A549 (cell line): ENCODE measurements around the gene MCM3. TPM values are rescaled to one million over a fixed set of nuclear protein-coding genes. Genes with fewer than 3 reads are reported as not detected.

Source experiments
- ATAC-seq, 2 experiments: fragments of 200-7000 bp in 1 of 2; fragments of >200 bp in 1 of 2; cut with Nextera tagmentation in 1 of 2; cut with Tn5 transposase in 1 of 2; 3 replicates each; pipeline versions ENCODE4 v1.8.0 to v1.9.1; 2018 to 2020; ENCODE audit warnings: mild to moderate bottlenecking in 1 of 2, moderate library complexity in 1 of 2
- CTCF ChIA-PET: fragments of 300-600 bp; sonication (Branson Sonifier 250); formaldehyde crosslinking; extraction: SDS; loops from one replicate; lab custom pipeline; 2021; ENCODE audit warnings: antibody characterized with exemption, inconsistent platforms; lab: Yijun Ruan, JAX
- POLR2A ChIA-PET: fragments of 350-600 bp; formaldehyde crosslinking; extraction: SDS; loops from one replicate; lab custom pipeline; 2021; ENCODE audit warnings: antibody characterized with exemption, inconsistent platforms; lab: Yijun Ruan, JAX
- DNase-seq, 2 experiments: peaks; one replicate each; pipeline versions ENCODE4 v3.0.0 to v3.0.0-alpha.2; 2011 to 2016; ENCODE audit warnings: low read depth in 1 of 2, low spot score in 1 of 2
- FAIRE-seq: peaks from 2 replicates; lab custom pipeline; 2011; peaks lifted over from hg19 to GRCh38; lab: Jason Lieb, UNC
- H3K27ac ChIP-seq, 2 experiments: fragments of >200 bp; sonication (Bioruptor Twin); formaldehyde crosslinking; 3 replicates each; pipeline ENCODE4 v1.5.1; 2016 to 2017
- H3K4me1 ChIP-seq: fragments of >200 bp; sonication (Bioruptor Twin); formaldehyde crosslinking; 3 replicates; pipeline ENCODE4 v1.6.1; 2016
- H3K4me2 ChIP-seq: fragments of >200 bp; sonication (Bioruptor Twin); formaldehyde crosslinking; 3 replicates; pipeline ENCODE4 v1.6.1; 2016
- H3K4me3 ChIP-seq: fragments of >200 bp; sonication (Bioruptor Twin); formaldehyde crosslinking; 3 replicates; pipeline ENCODE4 v1.5.1; 2016
- H3K9me3 ChIP-seq: fragments of >200 bp; sonication (Bioruptor Twin); formaldehyde crosslinking; 3 replicates; pipeline ENCODE4 v1.6.1; 2016
- BCL3 ChIP-seq: fragments of >200 bp; sonication (Bioruptor Twin); formaldehyde crosslinking; IDR thresholded peaks from 3 replicates; pipeline ENCODE4 v1.6.1; 2016
- ELK1 ChIP-seq: fragments of 150-350 bp; IDR thresholded peaks from 2 replicates; pipeline ENCODE4 v1.6.1; 2014; ENCODE audit warnings: low read depth, mild to moderate bottlenecking, low read length
- ESRRA ChIP-seq: fragments of 150-350 bp; IDR thresholded peaks from 2 replicates; pipeline ENCODE4 v1.6.1; 2014; ENCODE audit warnings: mild to moderate bottlenecking, low read length, borderline replicate concordance
- HES2 ChIP-seq: fragments of >200 bp; sonication (Bioruptor Twin); formaldehyde crosslinking; IDR thresholded peaks from 2 replicates; pipeline ENCODE4 v1.6.1; 2016
- HOXB13 ChIP-seq: fragments of 250-450 bp; sonication (Bioruptor Pico); IDR thresholded peaks from 2 replicates; pipeline ENCODE4 v1.5.0; 2020; ENCODE audit warnings: low read depth, mild to moderate bottlenecking, moderate library complexity
- HOXB5 ChIP-seq: fragments of 250-450 bp; sonication (Bioruptor Pico); IDR thresholded peaks from 2 replicates; pipeline ENCODE4 v1.5.0; 2020; ENCODE audit warnings: mild to moderate bottlenecking, moderate library complexity
- JUN ChIP-seq, 2 experiments: fragments of >200 bp; sonication (Bioruptor Twin); formaldehyde crosslinking; IDR thresholded peaks; 2 replicates in 1 of 2; 3 replicates in 1 of 2; pipeline ENCODE4 v1.6.1; 2016 to 2017
- MAFK ChIP-seq: fragments of 450-650 bp; IDR thresholded peaks from 2 replicates; pipeline ENCODE4 v1.6.1; 2014; ENCODE audit not compliant: partially characterized antibody
- NFE2L2 ChIP-seq: fragments of 150-350 bp; conservative IDR thresholded peaks from 2 replicates; pipeline ENCODE4 v1.6.1; 2014; ENCODE audit warnings: low read length
- NPAS2 ChIP-seq: fragments of 250-450 bp; sonication (Bioruptor Pico); IDR thresholded peaks from 2 replicates; pipeline ENCODE4 v1.8.0; 2022; ENCODE audit warnings: mild to moderate bottlenecking, moderate library complexity, borderline replicate concordance
- REST ChIP-seq: fragments of 200-600 bp; sonication (generic); IDR thresholded peaks from 2 replicates; pipeline ENCODE4 v1.6.1; 2016; ENCODE audit warnings: antibody characterized with exemption, mild to moderate bottlenecking, moderate library complexity
- TP53 ChIP-seq: fragments of 250-450 bp; sonication (Bioruptor Pico); IDR thresholded peaks from 2 replicates; pipeline ENCODE4 v1.5.0; 2021; ENCODE audit warnings: mild to moderate bottlenecking, moderate library complexity
- WGBS: methylation state at CpG from one replicate; pipeline ENCODE4 v1.1.6; 2017; ENCODE audit errors: missing lambda C conversion rate; 5-methylcytosine and 5-hydroxymethylcytosine counted together
- polyA plus RNA-seq, 4 experiments: library from polyadenylated mRNA; depleted of rRNA in 3 of 4; stranded (reverse); fragments of >200 nt; fragmentation: RNase III in 1 of 4; extraction: RNeasy Plus Mini Kit Qiagen cat#74134 plus additional on column Dnase treatment in 1 of 4; gene quantifications; 2 replicates in 3 of 4; 3 replicates in 1 of 4; pipeline ENCODE4 v1.2.3, GENCODE V29; 2011 to 2017
- TF ChIP-seq, protein P1 (sequence below): fragments of >200 bp; sonication (Bioruptor Twin); formaldehyde crosslinking; IDR thresholded peaks from 3 replicates; pipeline ENCODE4 v1.5.1; 2016
- TF ChIP-seq, protein P2 (sequence below): fragments of 250-450 bp; sonication (Bioruptor Pico); IDR thresholded peaks from 2 replicates; pipeline ENCODE4 v1.5.0; 2021; ENCODE audit warnings: mild to moderate bottlenecking, moderate library complexity, borderline replicate concordance
- TF ChIP-seq, protein P3 (sequence below): IDR thresholded peaks from 2 replicates; pipeline ENCODE4 v1.6.1; 2012

Gene MCM3
- polyA plus RNA-seq, 2 of the 4 experiments (the other 2 are of a cell fraction), result 101 to 111 TPM

DNA sequence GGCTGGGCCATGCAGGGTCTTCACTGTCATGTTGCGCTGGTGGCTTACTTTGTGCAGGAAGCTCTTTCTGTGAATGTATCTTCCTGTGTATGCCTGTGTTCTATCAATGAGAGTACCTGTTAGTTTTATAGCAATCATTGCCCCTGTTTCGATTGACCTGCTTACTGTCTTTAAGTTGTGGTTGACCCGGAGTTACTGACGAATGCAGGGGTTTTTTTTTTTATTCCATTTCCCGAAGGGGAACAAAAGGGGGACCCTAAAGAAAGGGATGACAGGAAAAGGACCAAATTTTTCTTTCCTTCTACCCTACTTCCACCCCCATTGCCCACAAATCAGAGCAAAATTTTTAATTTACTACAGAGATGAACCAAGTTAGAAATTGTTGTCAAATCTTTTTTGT is 40.1 kb downstream of the MCM3 start, which contains the start of gene IL17F:
IL17F (minus strand) TSS at position 101 of the 400 bp plus-strand sequence; CDS start at position 30, 71 bp downstream.
- no peak within 1 kb of the TSS for H3K27ac ChIP-seq
- H3K9me3 ChIP-seq, result no peaks in the 10 kb centered on the region
- H3K4me1 ChIP-seq, result no peaks in the 10 kb centered on the region
- ATAC-seq (no peak), FAIRE-seq (no peak), DNase-seq (no peak)
- ChIA-PET CTCF (interaction anchor here (0.7 kb wide), 1 partner anchor 83 kb away, joined by 3 read pairs; no protein-coding TSS in a partner anchor), POLR2A (no interaction called here)
- no peak within 1 kb of the TSS for H3K4me2 ChIP-seq
- H3K4me3 ChIP-seq, result no peak within 1 kb of the TSS
- TF ChIP-seq HES2, result no peak
- no peak for TF ChIP-seq NPAS2 (CRISPR knock-in tag)
- no peak for TF ChIP-seq NFE2L2
- WGBS, result 55% methylated on average over 5 of the region's 5 CpGs

GRCh38 chr6:52243282-52243893 is 41.2 kb downstream of the MCM3 start:
- DNase-seq (no peak), ATAC-seq (no peak), FAIRE-seq (no peak)
- TF ChIP-seq HOXB5 (CRISPR knock-in tag) (no peak), REST (peak; percentile 75), HOXB13 (CRISPR knock-in tag) (no peak), BCL3 (no peak)
- TF ChIP-seq, protein P1, sequence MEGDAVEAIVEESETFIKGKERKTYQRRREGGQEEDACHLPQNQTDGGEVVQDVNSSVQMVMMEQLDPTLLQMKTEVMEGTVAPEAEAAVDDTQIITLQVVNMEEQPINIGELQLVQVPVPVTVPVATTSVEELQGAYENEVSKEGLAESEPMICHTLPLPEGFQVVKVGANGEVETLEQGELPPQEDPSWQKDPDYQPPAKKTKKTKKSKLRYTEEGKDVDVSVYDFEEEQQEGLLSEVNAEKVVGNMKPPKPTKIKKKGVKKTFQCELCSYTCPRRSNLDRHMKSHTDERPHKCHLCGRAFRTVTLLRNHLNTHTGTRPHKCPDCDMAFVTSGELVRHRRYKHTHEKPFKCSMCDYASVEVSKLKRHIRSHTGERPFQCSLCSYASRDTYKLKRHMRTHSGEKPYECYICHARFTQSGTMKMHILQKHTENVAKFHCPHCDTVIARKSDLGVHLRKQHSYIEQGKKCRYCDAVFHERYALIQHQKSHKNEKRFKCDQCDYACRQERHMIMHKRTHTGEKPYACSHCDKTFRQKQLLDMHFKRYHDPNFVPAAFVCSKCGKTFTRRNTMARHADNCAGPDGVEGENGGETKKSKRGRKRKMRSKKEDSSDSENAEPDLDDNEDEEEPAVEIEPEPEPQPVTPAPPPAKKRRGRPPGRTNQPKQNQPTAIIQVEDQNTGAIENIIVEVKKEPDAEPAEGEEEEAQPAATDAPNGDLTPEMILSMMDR, result no peak
- H3K4me1 ChIP-seq, result no peaks in the 10 kb centered on the region
- no peaks in the 10 kb centered on the region for H3K9me3 ChIP-seq
- CTCF ChIA-PET, result interaction anchor here (1.2 kb wide), 1 partner anchor 9 kb away, joined by 3 read pairs; no protein-coding TSS in a partner anchor
- no peak overlapping the region for H3K27ac ChIP-seq
- no CpG with 5 or more reads among the region's 4 CpGs for WGBS
- POLR2A ChIA-PET, result no interaction called here
- H3K4me3 ChIP-seq, result no peak overlapping the region
- H3K4me2 ChIP-seq, result no peak overlapping the region

GRCh38 chr6:52241819-52242218 is 42.7 kb downstream of the MCM3 start:
- FAIRE-seq (no peak), ATAC-seq (no peak), DNase-seq (no peak)
- 9% methylated on average over 2 of the region's 2 CpGs for WGBS
- Histone ChIP-seq H3K4me2 (no peak overlapping the region), H3K27ac (no peak overlapping the region), H3K9me3 (no peaks in the 10 kb centered on the region), H3K4me1 (no peaks in the 10 kb centered on the region), H3K4me3 (no peak overlapping the region)
- ChIA-PET CTCF (interaction anchor here (1.6 to 2.1 kb wide), 2 partner anchors 22 to 23 kb away, joined by 4 to 5 read pairs; no protein-coding TSS in a partner anchor), POLR2A (no interaction called here)
- TF ChIP-seq REST (no peak), TP53 (no peak), MAFK (no peak), ELK1 (no peak), ESRRA (no peak), JUN (IDR thresholded peaks at IDR 0.05) (no peak)
- TF ChIP-seq, protein P2, sequence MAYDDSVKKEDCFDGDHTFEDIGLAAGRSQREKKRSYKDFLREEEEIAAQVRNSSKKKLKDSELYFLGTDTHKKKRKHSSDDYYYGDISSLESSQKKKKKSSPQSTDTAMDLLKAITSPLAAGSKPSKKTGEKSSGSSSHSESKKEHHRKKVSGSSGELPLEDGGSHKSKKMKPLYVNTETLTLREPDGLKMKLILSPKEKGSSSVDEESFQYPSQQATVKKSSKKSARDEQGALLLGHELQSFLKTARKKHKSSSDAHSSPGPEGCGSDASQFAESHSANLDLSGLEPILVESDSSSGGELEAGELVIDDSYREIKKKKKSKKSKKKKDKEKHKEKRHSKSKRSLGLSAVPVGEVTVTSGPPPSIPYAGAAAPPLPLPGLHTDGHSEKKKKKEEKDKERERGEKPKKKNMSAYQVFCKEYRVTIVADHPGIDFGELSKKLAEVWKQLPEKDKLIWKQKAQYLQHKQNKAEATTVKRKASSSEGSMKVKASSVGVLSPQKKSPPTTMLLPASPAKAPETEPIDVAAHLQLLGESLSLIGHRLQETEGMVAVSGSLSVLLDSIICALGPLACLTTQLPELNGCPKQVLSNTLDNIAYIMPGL (CRISPR knock-in tag), result no peak
- TF ChIP-seq, protein P3, sequence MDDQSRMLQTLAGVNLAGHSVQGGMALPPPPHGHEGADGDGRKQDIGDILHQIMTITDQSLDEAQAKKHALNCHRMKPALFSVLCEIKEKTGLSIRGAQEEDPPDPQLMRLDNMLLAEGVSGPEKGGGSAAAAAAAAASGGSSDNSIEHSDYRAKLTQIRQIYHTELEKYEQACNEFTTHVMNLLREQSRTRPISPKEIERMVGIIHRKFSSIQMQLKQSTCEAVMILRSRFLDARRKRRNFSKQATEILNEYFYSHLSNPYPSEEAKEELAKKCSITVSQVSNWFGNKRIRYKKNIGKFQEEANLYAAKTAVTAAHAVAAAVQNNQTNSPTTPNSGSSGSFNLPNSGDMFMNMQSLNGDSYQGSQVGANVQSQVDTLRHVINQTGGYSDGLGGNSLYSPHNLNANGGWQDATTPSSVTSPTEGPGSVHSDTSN, result no peak
